ENCODE data around the gene POFUT1.
"Not testable (repeated sequence)": the region's sequence is repeated elsewhere in the genome, so short reads cannot be mapped to it uniquely, and the experiment has no call there.

The POFUT1 gene

GRCh38 chr20:32207626-32208498, at the start of gene POFUT1, which contains the start of gene PLAGL2:
Gene POFUT1 (plus strand): TSS chr20:32207880. CDS start chr20:32207942, 62 bp downstream.
Gene PLAGL2 (minus strand): TSS chr20:32207743. CDS start chr20:32202178, 5,565 bp downstream.
- DNase-seq: peak; percentile 87

GRCh38 chr20:32158351-32158750, 49.3 kb upstream of the POFUT1 start:
- no peak for DNase-seq

GRCh38 chr20:32158943-32159660, 48.6 kb upstream of the POFUT1 start:
- no peak for DNase-seq

- no peak for DNase-seq
Observed at GRCh38 chr20:32159766-32160221, 47.9 kb upstream of the POFUT1 start.

GRCh38 chr20:32160341-32160740, 47.3 kb upstream of the POFUT1 start:
- DNase-seq: no peak

- DNase-seq: no peak
Observed at GRCh38 chr20:32162351-32162750, 45.3 kb upstream of the POFUT1 start.

- no peak for DNase-seq
Observed at GRCh38 chr20:32163951-32164350, 43.7 kb upstream of the POFUT1 start.

GRCh38 chr20:32164984-32165735, 42.5 kb upstream of the POFUT1 start:
- no peak for DNase-seq

GRCh38 chr20:32165836-32166545, 41.7 kb upstream of the POFUT1 start:
- no peak for DNase-seq

- no peak for DNase-seq
Observed at GRCh38 chr20:32167552-32167951, 40.1 kb upstream of the POFUT1 start.

- no peak for DNase-seq
Observed at GRCh38 chr20:32168184-32168910, 39.3 kb upstream of the POFUT1 start.

GRCh38 chr20:32177696-32178095, 30.0 kb upstream of the POFUT1 start:
- not testable (repeated sequence) for DNase-seq

GRCh38 chr20:32179515-32179914, 28.2 kb upstream of the POFUT1 start:
- DNase-seq: no peak

GRCh38 chr20:32179934-32180333, 27.7 kb upstream of the POFUT1 start:
- DNase-seq: no peak

- no peak for DNase-seq
Observed at GRCh38 chr20:32181606-32182005, 26.1 kb upstream of the POFUT1 start.

- no peak for DNase-seq
Observed at GRCh38 chr20:32183947-32184635, 23.6 kb upstream of the POFUT1 start.

GRCh38 chr20:32184961-32185603, 22.6 kb upstream of the POFUT1 start:
- no peak for DNase-seq

- DNase-seq: no peak
Observed at GRCh38 chr20:32186506-32186905, 21.2 kb upstream of the POFUT1 start.

- DNase-seq: no peak
Observed at GRCh38 chr20:32188376-32189122, 19.1 kb upstream of the POFUT1 start.

GRCh38 chr20:32189123-32189410, 18.6 kb upstream of the POFUT1 start:
- no peak for DNase-seq
